ENCODE measurements around the gene GAB4.
"Not testable (repeated sequence)": the region's sequence is repeated elsewhere in the genome, so short reads cannot be mapped to it uniquely, and the experiment has no call there.

GAB4 gene

GRCh38 chr22:16958475-16958874 lies 49.5 kb downstream of the GAB4 start:
- no peak for DNase-seq (ENCODE audit: low read depth)

GRCh38 chr22:16957781-16958180 lies 50.2 kb downstream of the GAB4 start:
- DNase-seq (ENCODE audit: low read depth) = no peak

- no peak for DNase-seq (ENCODE audit: low read depth)
Measured at GRCh38 chr22:16956290-16956689, 51.7 kb downstream of the GAB4 start.

GRCh38 chr22:16955678-16956210 lies 52.3 kb downstream of the GAB4 start:
- no peak for DNase-seq (ENCODE audit: low read depth)

GRCh38 chr22:16955081-16955480 lies 52.9 kb downstream of the GAB4 start:
- no peak for DNase-seq (ENCODE audit: low read depth)

- no peak for DNase-seq (ENCODE audit: low read depth)
Measured at GRCh38 chr22:16954060-16954403, 54.0 kb downstream of the GAB4 start.

- no peak for DNase-seq (ENCODE audit: low read depth)
Measured at GRCh38 chr22:16953206-16954059, 54.6 kb downstream of the GAB4 start.

- DNase-seq (ENCODE audit: low read depth) = no peak
Measured at GRCh38 chr22:16949561-16949960, 58.5 kb downstream of the GAB4 start.

- no peak for DNase-seq (ENCODE audit: low read depth)
Measured at GRCh38 chr22:16937811-16938210, 70.2 kb downstream of the GAB4 start.

GRCh38 chr22:16937209-16937608 lies 70.8 kb downstream of the GAB4 start:
- DNase-seq (ENCODE audit: low read depth) = not testable (repeated sequence)

GRCh38 chr22:16936625-16937024 lies 71.4 kb downstream of the GAB4 start:
- DNase-seq (ENCODE audit: low read depth) = no peak

GRCh38 chr22:16935209-16935608 lies 72.8 kb downstream of the GAB4 start:
- DNase-seq (ENCODE audit: low read depth) = no peak

- DNase-seq (ENCODE audit: low read depth) = no peak
Measured at GRCh38 chr22:16933291-16934282, 74.4 kb downstream of the GAB4 start.

GRCh38 chr22:16932577-16932976 lies 75.4 kb downstream of the GAB4 start:
- DNase-seq (ENCODE audit: low read depth) = no peak

GRCh38 chr22:16925407-16925966 lies 82.5 kb downstream of the GAB4 start:
- no peak for DNase-seq (ENCODE audit: low read depth)

GRCh38 chr22:16922706-16923105 lies 85.3 kb downstream of the GAB4 start:
- DNase-seq (ENCODE audit: low read depth) = no peak

GRCh38 chr22:16922076-16922475 lies 85.9 kb downstream of the GAB4 start:
- DNase-seq (ENCODE audit: low read depth) = no peak

GRCh38 chr22:16917144-16918003 lies 90.6 kb downstream of the GAB4 start:
- DNase-seq (ENCODE audit: low read depth) = peak; percentile 54

- no peak for DNase-seq (ENCODE audit: low read depth)
Measured at GRCh38 chr22:16915701-16916100, 92.3 kb downstream of the GAB4 start.

- not testable (repeated sequence) for DNase-seq (ENCODE audit: low read depth)
Measured at GRCh38 chr22:16914911-16915310, 93.1 kb downstream of the GAB4 start.

GRCh38 chr22:16914006-16914405 lies 94.0 kb downstream of the GAB4 start:
- no peak for DNase-seq (ENCODE audit: low read depth)

Data from activated T-cell treated with anti-CD3 and anti-CD28 coated beads for 48 hours (primary cell).